Stomach (tissue), 4 donors: ENCODE data around the gene PHETA2.

Experiments
- CTCF ChIP-seq, 7 experiments: fragments of 450-650 bp in 4 of 7; fragments of 200-600 bp in 3 of 7; sonication (generic) in 3 of 7; IDR thresholded peaks; one replicate each; pipeline ENCODE4 v1.5.1; 2016 to 2019; ENCODE audit warnings: antibody characterized with exemption in 7 of 7, control low read depth in 2 of 7, mild to moderate bottlenecking in 1 of 7
- POLR2A ChIP-seq, 4 donors: fragments of 450-650 bp; IDR thresholded peaks; one replicate each; pipeline ENCODE4 v1.6.1; 2016; ENCODE audit warnings: antibody characterized with exemption in 4 of 4, control low read depth in 2 of 4, mild to moderate bottlenecking in 1 of 4, moderate library complexity in 1 of 4

- TF ChIP-seq CTCF (IDR thresholded peaks at IDR 0.05) (no peak), POLR2A (IDR thresholded peaks at IDR 0.05) (no peak)
Measured at GRCh38 chr22:42061041-42061440, 13.0 kb upstream of the PHETA2 start.
